Measurements from ENCODE around the gene SETD4. TPM values are rescaled to one million over a fixed set of nuclear protein-coding genes. Genes with fewer than 3 reads are reported as not detected.
"Not testable (repeated sequence)": the region's sequence is repeated elsewhere in the genome, so short reads cannot be mapped to it uniquely, and the experiment has no call there.

Gene SETD4
- polyA plus RNA-seq, 1 donor, result 15.8 TPM

- no peak for DNase-seq (ENCODE audit: low read depth)
Observed at GRCh38 chr21:36079010-36079649, 18.8 kb upstream of the SETD4 start.

DNA sequence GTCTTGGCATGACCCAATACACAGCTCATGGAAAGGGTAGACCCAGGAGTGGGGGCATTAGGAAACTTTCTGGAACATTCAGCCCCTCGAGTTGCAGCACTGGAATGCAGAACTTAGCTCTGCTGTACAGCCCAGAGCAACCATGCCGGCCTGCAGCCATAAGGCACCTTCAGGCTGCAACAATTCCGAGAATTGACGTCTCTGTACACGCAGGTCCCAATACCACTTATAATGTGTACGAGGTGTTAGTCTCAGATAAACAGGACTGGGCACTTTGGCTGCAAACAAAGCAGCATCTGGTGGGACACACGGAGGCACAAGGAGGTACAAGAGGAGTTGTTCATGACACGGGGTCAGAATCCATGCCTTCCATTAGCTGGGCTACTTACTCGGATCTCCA lies 17.4 kb upstream of the SETD4 start:
- DNase-seq (ENCODE audit: low read depth), result no peak

DNA sequence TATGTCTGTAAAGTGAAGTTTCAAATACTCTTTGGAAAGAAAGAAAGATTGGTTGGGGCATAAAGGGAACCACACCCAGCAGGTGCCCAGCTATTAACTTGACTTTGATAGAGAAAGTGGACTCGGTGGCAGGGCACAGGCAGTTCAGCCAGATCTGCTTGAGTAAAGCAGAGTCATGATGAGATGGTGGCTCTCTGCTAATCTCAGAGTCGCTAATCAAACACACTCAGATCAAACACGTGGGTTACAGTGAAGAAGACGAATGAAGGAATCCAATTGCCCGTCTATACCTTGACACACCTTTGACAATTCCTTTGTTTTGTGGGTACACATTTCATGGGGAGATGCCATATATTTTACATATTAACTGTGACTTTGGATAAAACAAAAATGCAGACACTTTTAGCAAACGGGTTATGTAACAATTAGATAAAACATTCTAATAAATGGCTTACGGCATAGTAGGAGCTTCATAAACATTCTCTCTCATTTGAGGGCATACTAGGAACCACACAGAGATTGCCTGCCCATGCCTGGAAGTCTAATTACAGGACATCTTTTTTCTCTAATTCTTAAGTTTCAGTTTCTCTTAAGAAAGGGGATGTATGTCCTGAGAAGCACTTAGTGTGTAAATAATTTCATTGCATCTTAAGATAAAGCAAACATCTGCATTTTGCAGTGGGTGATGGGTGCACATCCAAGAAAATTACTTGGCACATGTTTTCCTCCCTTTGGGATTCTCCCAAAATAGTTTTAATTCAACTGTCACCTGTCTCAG lies 16.7 kb upstream of the SETD4 start:
- DNase-seq (ENCODE audit: low read depth), result no peak

- DNase-seq (ENCODE audit: low read depth), result no peak
Observed at GRCh38 chr21:36075953-36076352, 15.6 kb upstream of the SETD4 start.

DNA sequence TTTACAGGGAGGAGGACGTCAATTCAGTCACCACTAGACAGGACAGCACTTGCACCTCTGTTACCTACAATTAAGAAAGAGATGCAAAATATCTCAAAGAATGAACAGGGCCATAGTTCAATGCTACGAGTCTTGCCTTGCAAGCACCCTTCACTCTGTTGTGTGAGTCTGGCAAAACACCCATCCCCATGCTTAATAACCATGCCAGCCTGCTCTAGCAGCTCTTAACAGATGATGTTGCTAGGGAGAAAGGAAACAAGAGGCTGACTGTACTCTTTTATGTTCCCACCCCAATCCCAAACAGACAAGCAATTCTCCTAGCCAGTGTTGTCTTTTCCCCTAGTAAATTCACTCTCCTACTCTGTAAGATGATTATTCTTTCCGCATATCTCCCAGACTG lies 14.8 kb upstream of the SETD4 start:
- no peak for DNase-seq (ENCODE audit: low read depth)

DNA sequence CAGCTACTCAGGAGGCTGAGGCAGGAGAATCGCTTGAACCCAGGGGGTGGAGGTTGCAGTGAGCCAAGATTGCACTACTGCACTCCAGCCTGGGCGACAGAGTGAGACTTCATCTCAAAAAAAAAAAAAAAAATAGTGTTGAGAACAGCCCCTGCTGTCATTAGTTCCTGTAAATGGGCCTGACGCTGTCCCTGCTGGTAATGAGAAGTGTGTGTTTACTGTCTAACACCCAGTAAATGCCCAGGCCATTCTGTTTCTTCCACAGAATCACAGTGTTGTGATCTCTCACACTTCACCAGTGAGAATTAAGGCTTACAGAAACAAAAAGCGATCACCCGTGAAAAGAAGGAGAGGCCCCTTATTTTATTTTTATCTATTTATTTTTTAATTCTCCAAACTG lies 13.6 kb upstream of the SETD4 start:
- DNase-seq (ENCODE audit: low read depth), result not testable (repeated sequence)

GRCh38 chr21:36073181-36073580 lies 12.9 kb upstream of the SETD4 start:
- DNase-seq (ENCODE audit: low read depth), result no peak

DNA sequence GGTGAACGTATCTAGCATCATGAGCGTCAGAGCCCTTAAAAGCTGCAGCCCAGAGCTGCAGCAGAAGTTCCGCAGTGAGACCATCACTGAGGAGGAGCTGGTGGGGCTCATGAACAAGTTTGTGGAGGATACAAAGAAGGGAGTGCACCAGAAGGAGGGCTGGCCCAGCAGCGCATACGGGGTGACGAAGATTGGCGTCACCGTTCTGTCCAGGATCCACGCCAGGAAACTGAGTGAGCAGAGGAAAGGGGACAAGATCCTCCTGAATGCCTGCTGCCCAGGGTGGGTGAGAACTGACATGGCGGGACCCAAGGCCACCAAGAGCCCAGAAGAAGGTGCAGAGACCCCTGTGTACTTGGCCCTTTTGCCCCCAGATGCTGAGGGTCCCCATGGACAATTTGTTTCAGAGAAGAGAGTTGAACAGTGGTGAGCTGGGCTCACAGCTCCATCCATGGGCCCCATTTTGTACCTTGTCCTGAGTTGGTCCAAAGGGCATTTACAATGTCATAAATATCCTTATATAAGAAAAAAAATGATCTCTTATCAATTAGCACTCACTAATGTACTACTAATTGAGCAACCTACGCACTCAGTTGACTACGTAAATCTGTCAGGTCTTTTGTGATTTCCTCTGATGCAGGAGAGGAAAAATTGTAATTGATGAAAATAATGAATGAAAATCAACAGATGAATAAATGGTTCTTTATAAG lies 12.3 kb upstream of the SETD4 start:
- no peak for DNase-seq (ENCODE audit: low read depth)

DNA sequence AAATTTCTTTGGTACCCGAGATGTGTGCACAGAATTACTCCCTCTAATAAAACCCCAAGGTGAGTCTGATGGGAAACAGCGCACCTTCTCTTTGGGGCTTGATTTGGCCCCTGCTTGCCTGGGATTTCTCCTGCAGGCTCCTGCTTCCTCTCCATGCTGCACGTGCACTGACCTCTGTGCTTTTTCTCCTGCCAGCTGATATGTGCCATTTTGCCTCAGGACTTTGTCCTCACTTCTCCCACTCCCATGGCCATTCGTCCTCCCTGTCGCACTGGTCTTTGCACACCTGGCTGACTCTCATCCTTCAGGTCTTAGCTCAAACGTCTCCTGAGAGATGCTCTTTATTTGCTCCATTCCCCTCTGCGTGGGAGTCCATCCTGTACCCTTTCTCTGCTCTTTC lies 10.7 kb upstream of the SETD4 start:
- DNase-seq (ENCODE audit: low read depth), result no peak

DNA sequence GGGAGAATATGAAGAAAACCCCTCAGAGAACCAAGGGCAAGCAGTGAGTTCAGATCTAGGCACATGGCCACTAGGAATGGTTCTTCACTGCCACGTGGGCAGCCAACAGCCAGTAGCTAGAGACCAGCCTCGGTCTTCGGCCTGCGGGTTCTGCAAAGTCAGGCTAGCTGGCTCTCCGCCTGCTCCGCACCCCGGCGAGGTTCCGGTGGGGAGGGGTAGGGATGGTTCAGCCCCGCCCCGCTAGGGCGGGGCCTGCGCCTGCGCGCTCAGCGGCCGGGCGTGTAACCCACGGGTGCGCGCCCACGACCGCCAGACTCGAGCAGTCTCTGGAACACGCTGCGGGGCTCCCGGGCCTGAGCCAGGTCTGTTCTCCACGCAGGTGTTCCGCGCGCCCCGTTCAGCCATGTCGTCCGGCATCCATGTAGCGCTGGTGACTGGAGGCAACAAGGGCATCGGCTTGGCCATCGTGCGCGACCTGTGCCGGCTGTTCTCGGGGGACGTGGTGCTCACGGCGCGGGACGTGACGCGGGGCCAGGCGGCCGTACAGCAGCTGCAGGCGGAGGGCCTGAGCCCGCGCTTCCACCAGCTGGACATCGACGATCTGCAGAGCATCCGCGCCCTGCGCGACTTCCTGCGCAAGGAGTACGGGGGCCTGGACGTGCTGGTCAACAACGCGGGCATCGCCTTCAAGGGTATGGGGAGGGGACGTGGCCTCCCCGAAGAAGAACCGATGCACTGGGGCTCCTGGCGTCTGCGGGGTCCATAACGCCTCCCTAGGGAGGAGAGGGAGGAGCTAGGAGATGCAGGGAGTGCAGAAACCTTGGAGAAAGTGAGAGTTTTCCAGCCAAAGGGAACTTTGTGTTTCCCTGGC lies 9.6 kb upstream of the SETD4 start, which contains the start of gene CBR1:
Gene CBR1 (plus strand): TSS at position 312 of the 871 bp plus-strand sequence. CDS start 92 bp downstream, at position 404.
- peak; percentile 73 for DNase-seq (ENCODE audit: low read depth)

DNA sequence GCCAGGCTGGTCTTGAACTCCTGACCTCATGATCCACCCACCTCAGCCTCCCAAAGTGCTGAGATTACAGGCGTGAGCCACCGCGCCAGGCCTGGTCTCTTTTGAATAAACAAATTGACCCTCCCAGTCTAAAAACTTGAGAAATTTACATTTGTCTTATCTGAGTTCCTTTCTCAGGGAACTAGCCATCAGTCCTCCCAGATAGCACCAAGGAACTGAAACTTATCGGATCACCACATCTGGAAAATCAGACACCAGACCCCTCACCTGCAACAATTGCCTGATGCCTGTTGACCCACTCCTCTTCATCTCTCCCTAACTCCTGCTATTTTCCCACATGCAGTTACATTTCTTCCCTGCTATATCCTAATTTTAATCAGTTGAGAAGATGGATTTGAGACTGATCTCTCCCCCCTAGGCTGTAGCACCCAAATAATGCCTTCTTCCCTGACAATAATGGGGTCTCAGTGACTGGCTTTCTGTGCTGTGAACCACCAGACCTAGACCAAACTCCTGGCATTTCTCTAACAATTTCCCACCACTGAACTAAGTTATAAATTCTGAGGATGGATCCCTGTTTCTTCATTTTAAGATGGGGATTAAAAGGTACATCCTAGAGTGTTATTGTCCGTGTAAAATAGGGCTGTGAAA lies 8.5 kb upstream of the SETD4 start:
- DNase-seq (ENCODE audit: low read depth), result no peak

GRCh38 chr21:36065497-36066036 lies 5.2 kb upstream of the SETD4 start:
- no peak for DNase-seq (ENCODE audit: low read depth)

- no peak for DNase-seq (ENCODE audit: low read depth)
Observed at GRCh38 chr21:36064085-36064460, 3.7 kb upstream of the SETD4 start.

GRCh38 chr21:36063375-36064084 lies 3.2 kb upstream of the SETD4 start:
- no peak for DNase-seq (ENCODE audit: low read depth)

GRCh38 chr21:36061445-36061844 lies 1.1 kb upstream of the SETD4 start:
- DNase-seq (ENCODE audit: low read depth), result no peak

GRCh38 chr21:36059823-36060158 lies 535 bp downstream of the SETD4 start:
- no peak for DNase-seq (ENCODE audit: low read depth)

GRCh38 chr21:36055551-36055950 lies 4.8 kb downstream of the SETD4 start:
- DNase-seq (ENCODE audit: low read depth), result no peak

DNA sequence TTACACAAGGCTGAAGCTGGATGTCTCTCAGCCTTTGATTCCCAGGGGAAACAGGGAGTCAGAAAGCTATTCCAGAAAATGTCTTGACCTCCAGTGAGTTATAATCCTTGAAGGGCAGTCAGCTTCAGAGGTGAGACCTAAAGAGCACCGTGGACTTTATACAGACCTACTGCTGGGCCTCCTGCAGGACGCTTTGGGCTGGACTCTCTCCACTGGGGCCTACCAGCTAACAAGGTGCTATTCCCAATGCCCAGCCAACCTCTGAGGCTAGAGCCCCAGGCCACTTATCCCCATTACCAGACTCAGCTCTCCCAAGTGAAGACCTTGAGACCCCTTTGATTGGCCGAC lies 6.6 kb downstream of the SETD4 start:
- no peak for DNase-seq (ENCODE audit: low read depth)

GRCh38 chr21:36052860-36053714 lies 7.2 kb downstream of the SETD4 start:
- DNase-seq (ENCODE audit: low read depth), result no peak

DNA sequence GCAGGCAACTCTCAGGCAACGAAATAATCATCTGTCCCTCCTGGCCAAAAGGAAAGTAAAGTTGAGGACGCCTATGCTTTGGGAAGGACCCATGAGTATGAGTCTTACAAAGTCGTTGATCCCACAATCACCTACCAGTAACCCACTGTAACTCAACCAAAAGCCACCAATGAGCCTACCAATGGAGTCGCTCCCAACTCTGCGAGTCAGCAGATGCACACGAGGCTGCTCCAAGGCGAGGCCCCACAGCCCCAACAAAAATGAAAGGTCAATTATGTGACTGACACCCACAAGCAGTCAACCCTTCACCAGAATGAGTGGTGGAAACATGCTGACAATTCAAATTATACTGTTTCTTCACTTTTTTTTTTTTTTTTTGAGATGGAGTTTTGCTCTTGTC lies 12.0 kb downstream of the SETD4 start:
- DNase-seq (ENCODE audit: low read depth), result no peak

Measured in forelimb muscle (tissue), 1 donor.